GM12878 (cell line): ENCODE results near the gene RNF7. TPM values are rescaled to one million over a fixed set of nuclear protein-coding genes. Genes with fewer than 3 reads are reported as not detected.

ENCODE experiments used
- ATAC-seq: fragments of 200-7000 bp; cut with Tn5 transposase; 3 replicates; pipeline ENCODE4 v1.9.1; 2020; ENCODE audit warnings: mild to moderate bottlenecking, moderate library complexity
- BruUV-seq: library from RNA; stranded (reverse); fragments of 400-500 nt; replicated peaks from 2 replicates; lab custom pipeline; 2021; lab: Mats Ljungman, UMichigan
- CTCF ChIA-PET: fragments of 300-600 bp; sonication (Branson Sonifier 250); formaldehyde crosslinking; extraction: SDS; loops from one replicate; lab custom pipeline; 2021; ENCODE audit warnings: inconsistent platforms; lab: Yijun Ruan, JAX
- POLR2A ChIA-PET: fragments of 350-600 bp; formaldehyde crosslinking; extraction: SDS; loops from one replicate; lab custom pipeline; 2021; ENCODE audit warnings: inconsistent platforms; lab: Charles Lee
- RAD21 ChIA-PET: fragments of 300-600 bp; sonication (Branson Sonifier 250); formaldehyde crosslinking; loops from one replicate; lab custom pipeline; 2023; ENCODE audit warnings: antibody characterized with exemption; ENCODE audit not compliant: unreplicated experiment; lab: Charles Lee
- SMC1A ChIA-PET: fragments of 300-600 bp; sonication (Branson Sonifier 250); formaldehyde crosslinking; loops from one replicate; lab custom pipeline; 2023; ENCODE audit not compliant: unreplicated experiment, uncharacterized antibody; lab: Charles Lee
- DNase-seq: peaks from one replicate; pipeline ENCODE4 v3.0.0-alpha.2; 2011; ENCODE audit warnings: low read depth, low spot score
- FAIRE-seq: peaks from 3 replicates; lab custom pipeline; 2011; peaks lifted over from hg19 to GRCh38; lab: Jason Lieb, UNC
- H2AFZ ChIP-seq: 2 replicates; pipeline ENCODE4 v1.6.0; 2011; ENCODE audit warnings: low read depth, low read length, control low read depth; ENCODE audit not compliant: control insufficient read depth
- H3K27ac ChIP-seq: 2 replicates; pipeline ENCODE4 v1.5.1; 2011; ENCODE audit warnings: control low read depth; ENCODE audit not compliant: control insufficient read depth, insufficient read depth
- H3K27me3 ChIP-seq, 2 experiments: replicated peaks in 1 of 2; 2 replicates each; pipeline versions ENCODE4 v1.6.0 to v1.6.1; 2011; ENCODE audit warnings: low read length in 1 of 2; ENCODE audit not compliant: control insufficient read depth in 2 of 2, insufficient read depth in 2 of 2
- H3K36me3 ChIP-seq, 2 experiments: 2 replicates each; pipeline ENCODE4 v1.5.1; 2011; ENCODE audit warnings: low read length in 1 of 2; ENCODE audit not compliant: control insufficient read depth in 2 of 2, insufficient read depth in 2 of 2
- H3K4me1 ChIP-seq: 2 replicates; pipeline ENCODE4 v1.6.1; 2011; ENCODE audit warnings: mild to moderate bottlenecking, low read length, moderate library complexity, mixed read lengths; ENCODE audit not compliant: control insufficient read depth, insufficient read depth
- H3K4me2 ChIP-seq: 2 replicates; pipeline ENCODE4 v1.6.0; 2011; ENCODE audit warnings: control low read depth; ENCODE audit not compliant: control insufficient read depth, insufficient read depth
- H3K4me3 ChIP-seq: fragments of 200-600 bp; sonication (generic); 2 replicates; pipeline ENCODE4 v1.5.1; 2016
- H3K79me2 ChIP-seq: 2 replicates; pipeline ENCODE4 v1.6.0; 2011; ENCODE audit warnings: low read length; ENCODE audit not compliant: control insufficient read depth, insufficient read depth
- H3K9ac ChIP-seq: 2 replicates; pipeline ENCODE4 v1.8.0; 2011; ENCODE audit warnings: low read length, control low read depth, mixed read lengths; ENCODE audit not compliant: control insufficient read depth, insufficient read depth
- H3K9me3 ChIP-seq: replicated peaks from 3 replicates; pipeline ENCODE4 v1.5.1; 2011; ENCODE audit warnings: mild to moderate bottlenecking, low read length; ENCODE audit not compliant: control insufficient read depth, insufficient read depth
- H4K20me1 ChIP-seq: 2 replicates; pipeline ENCODE4 v1.6.0; 2011; ENCODE audit not compliant: control insufficient read depth, insufficient read depth
- BCL3 ChIP-seq: IDR thresholded peaks from 2 replicates; pipeline ENCODE4 v1.6.1; 2011; ENCODE audit warnings: borderline replicate concordance, low read depth, mild to moderate bottlenecking, moderate library complexity, low read length; ENCODE audit not compliant: insufficient read depth, poor library complexity, severe bottlenecking
- BHLHE40 ChIP-seq, 2 experiments: fragments of 450-650 bp in 1 of 2; IDR thresholded peaks; 2 replicates each; pipeline ENCODE4 v1.6.1; 2011 to 2017; ENCODE audit warnings: low read depth in 2 of 2, borderline replicate concordance in 1 of 2, improper control_type of control experiment in 1 of 2, low read length in 1 of 2, mild to moderate bottlenecking in 1 of 2
- CHD2 ChIP-seq: IDR thresholded peaks from 2 replicates; pipeline ENCODE4 v1.6.1; 2011; ENCODE audit warnings: low read depth, low read length, improper control_type of control experiment, borderline replicate concordance
- DPF2 ChIP-seq: fragments of 450-650 bp; IDR thresholded peaks from 2 replicates; pipeline ENCODE4 v1.6.1; 2017; ENCODE audit warnings: mild to moderate bottlenecking
- FOXK2 ChIP-seq: fragments of 450-650 bp; IDR thresholded peaks from 2 replicates; pipeline ENCODE4 v1.6.1; 2017; ENCODE audit warnings: mild to moderate bottlenecking, moderate library complexity
- RB1 ChIP-seq: fragments of 450-650 bp; formaldehyde crosslinking; IDR thresholded peaks from 2 replicates; pipeline ENCODE4 v1.6.1; 2017; ENCODE audit warnings: mild to moderate bottlenecking, borderline replicate concordance
- RBBP5 ChIP-seq: fragments of 200-600 bp; sonication (generic); conservative IDR thresholded peaks from 2 replicates; pipeline ENCODE4 v1.6.1; 2016
- REST ChIP-seq: IDR thresholded peaks from 2 replicates; pipeline ENCODE4 v1.6.1; 2012; ENCODE audit warnings: mild to moderate bottlenecking, low read depth, low read length
- SMAD1 ChIP-seq: fragments of 450-650 bp; IDR thresholded peaks from 2 replicates; pipeline ENCODE4 v1.6.1; 2018; ENCODE audit warnings: mild to moderate bottlenecking, low read depth; ENCODE audit not compliant: partially characterized antibody
- SMAD5 ChIP-seq: IDR thresholded peaks from 2 replicates; pipeline ENCODE4 v1.6.1; 2016; ENCODE audit warnings: antibody characterized with exemption, low read depth
- SREBF1 ChIP-seq: IDR thresholded peaks from 2 replicates; pipeline ENCODE4 v1.6.1; 2012; ENCODE audit warnings: mild to moderate bottlenecking, low read length
- SREBF2 ChIP-seq: IDR thresholded peaks from 2 replicates; pipeline ENCODE4 v1.6.1; 2012; ENCODE audit warnings: mild to moderate bottlenecking, low read length
- SRF ChIP-seq, 2 experiments: IDR thresholded peaks; 2 replicates each; pipeline ENCODE4 v1.6.1; 2011; ENCODE audit warnings: low read depth in 2 of 2, low read length in 2 of 2, mild to moderate bottlenecking in 1 of 2, moderate library complexity in 1 of 2
- TARDBP ChIP-seq: IDR thresholded peaks from 2 replicates; pipeline ENCODE4 v1.6.1; 2016; ENCODE audit warnings: borderline replicate concordance
- TBL1XR1 ChIP-seq: IDR thresholded peaks from 2 replicates; pipeline ENCODE4 v1.6.1; 2012; ENCODE audit warnings: low read depth, low read length, improper control_type of control experiment
- ZBED1 ChIP-seq: IDR thresholded peaks from 2 replicates; pipeline ENCODE4 v1.6.1; 2016; ENCODE audit warnings: borderline replicate concordance
- WGBS: methylation state at CpG from one replicate; pipeline ENCODE4 v1.1.6; 2016; ENCODE audit warnings: low lambda C conversion rate; ENCODE audit not compliant: insufficient replicate concordance, insufficient coverage; ENCODE audit errors: missing lambda C conversion rate; 5-methylcytosine and 5-hydroxymethylcytosine counted together
- in situ Hi-C: fragments of 300-500 bp; cut with MboI; formaldehyde crosslinking; loops from 9 replicates; pipeline ENCODE4 v1.14.3; 2018; ENCODE audit warnings: mixed read lengths
- intact Hi-C: fragments of 100-400 bp; cut with micrococcal nuclease; formaldehyde crosslinking; loops from one replicate; pipeline ENCODE4 v1.14.2; 2022; ENCODE audit not compliant: unreplicated experiment
- polyA plus RNA-seq, 11 experiments: library from polyadenylated mRNA; depleted of rRNA in 4 of 11; unstranded in 6 of 11; stranded (reverse) in 5 of 11; fragments of >200 nt; fragmentation: Nextera tagmentation in 4 of 11; fragmentation: Illumina TruSeq in 1 of 11; extraction: Ambion mirVana in 4 of 11; extraction: Trizol in 1 of 11; gene quantifications; 1 replicate in 1 of 11; 2 replicates in 10 of 11; pipeline versions ENCODE4 v1.2.1 to v1.2.3, GENCODE V29; 2011 to 2016; ENCODE audit warnings: inconsistent platforms in 2 of 11, missing spikeins in 2 of 11, low read depth in 1 of 11
- total RNA-seq, 4 experiments: library from RNA; depleted of rRNA in 3 of 4; stranded (reverse); fragments of >200 nt in 3 of 4; fragmentation: Illumina TruSeq in 1 of 4; extraction: Trizol in 1 of 4; gene quantifications; 2 replicates each; pipeline versions ENCODE4 v1.2.1 to v1.2.3, GENCODE V29; 2013 to 2021

The RNF7 gene
- total and polyA plus RNA-seq, 10 of the 15 experiments (the other 5 are each of a cell fraction or from before 2014, with no cell fraction given) = 36.0 to 146 (median 76.4) TPM

GRCh38 chr3:141699324-141699723, 38.8 kb upstream of the RNF7 start:
- ChIA-PET SMC1A (no interaction called here), POLR2A (no interaction called here), CTCF (no interaction called here), RAD21 (no interaction called here)
- FAIRE-seq (no peak), DNase-seq (no peak), ATAC-seq (no peak)
- no TSS peak for BruUV-seq
- Histone ChIP-seq H3K4me3 (no peak overlapping the region), H3K36me3 (no peaks in the 10 kb centered on the region), H3K9me3 (no peaks in the 10 kb centered on the region), H3K9ac (no peak overlapping the region), H2AFZ (no peak overlapping the region), H3K79me2 (no peaks in the 10 kb centered on the region), H3K4me1 (no peaks in the 10 kb centered on the region), H3K27ac (no peak overlapping the region), H3K4me2 (no peak overlapping the region), H4K20me1 (no peaks in the 10 kb centered on the region), H3K27me3 (no peaks in the 10 kb centered on the region; a peak in 1 of 4 replicates)
- 25% methylated on average over 7 of the region's 7 CpGs for WGBS
- intact Hi-C loops = no loop called here
- TF ChIP-seq SRF (IDR thresholded peaks at IDR 0.05; ENCODE audit: low read depth in 2 of 2, low read length in 2 of 2) = no peak
- TF ChIP-seq SREBF2 = no peak
- no peak for TF ChIP-seq REST
- in situ Hi-C loops = no loop called here

- Histone ChIP-seq H4K20me1 (no peaks in the 10 kb centered on the region), H3K27ac (no peak overlapping the region), H3K9ac (no peak overlapping the region), H3K9me3 (no peaks in the 10 kb centered on the region), H3K4me3 (no peak overlapping the region), H2AFZ (no peak overlapping the region), H3K4me2 (no peak overlapping the region), H3K36me3 (no peaks in the 10 kb centered on the region), H3K27me3 (no peaks in the 10 kb centered on the region; a peak in 1 of 4 replicates), H3K4me1 (no peaks in the 10 kb centered on the region), H3K79me2 (no peaks in the 10 kb centered on the region)
- 20% methylated on average over 6 of the region's 6 CpGs for WGBS
- DNase-seq (no peak), FAIRE-seq (no peak), ATAC-seq (no peak)
- ChIA-PET CTCF (no interaction called here), SMC1A (no interaction called here), RAD21 (no interaction called here), POLR2A (no interaction called here)
- in situ Hi-C loops (no loop called here), intact Hi-C loops (no loop called here)
- BruUV-seq = no TSS peak
- TF ChIP-seq RB1 (no peak), DPF2 (no peak), TARDBP (no peak), TBL1XR1 (no peak), SMAD1 (no peak), SREBF1 (no peak), ZBED1 (no peak), RBBP5 (no peak), CHD2 (no peak), FOXK2 (no peak), BHLHE40 (IDR thresholded peaks at IDR 0.05; ENCODE audit: borderline replicate concordance in 1 of 2, low read depth in 2 of 2, low read length in 1 of 2) (no peak), SMAD5 (no peak), BCL3 (no peak)
Measured at GRCh38 chr3:141699897-141700296, 38.2 kb upstream of the RNF7 start.
